Measurements from ENCODE around the gene MOK.

DNA sequence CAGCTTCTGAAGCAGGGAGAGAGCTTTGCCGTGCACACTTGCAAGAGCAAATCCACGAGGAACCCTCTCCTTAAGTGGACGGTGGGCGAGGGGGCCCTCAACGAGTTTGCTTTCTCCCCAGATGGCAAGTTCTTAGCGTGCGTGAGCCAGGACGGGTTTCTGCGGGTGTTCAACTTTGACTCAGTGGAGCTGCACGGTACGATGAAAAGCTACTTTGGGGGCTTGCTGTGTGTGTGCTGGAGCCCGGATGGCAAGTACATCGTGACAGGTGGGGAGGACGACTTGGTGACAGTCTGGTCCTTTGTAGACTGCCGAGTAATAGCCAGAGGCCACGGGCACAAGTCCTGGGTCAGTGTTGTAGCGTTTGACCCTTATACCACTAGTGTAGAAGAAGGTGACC is 96.2 kb downstream of the MOK start:
- TF ChIP-seq CTCF (IDR thresholded peaks at IDR 0.05) (no peak), POLR2A (IDR thresholded peaks at IDR 0.05) (no peak), POLR2AphosphoS5 (IDR thresholded peaks at IDR 0.05) (no peak)

Measured in breast epithelium (tissue), 3 donors.